Mesothelial cell of epicardium (in vitro differentiated cells): ENCODE measurements around the gene IGSF3. TPM values are rescaled to one million over a fixed set of nuclear protein-coding genes. Genes with fewer than 3 reads are reported as not detected.

ENCODE experiments used
- DNase-seq, 2 experiments: peaks; one replicate each; pipeline ENCODE4 v3.0.0; 2021; ENCODE audit warnings: low spot score in 2 of 2; ENCODE audit not compliant: unreplicated experiment in 2 of 2
- H3K27ac Mint-ChIP-seq: 2 replicates; pipeline ENCODE4 v1.8.0; 2021; ENCODE audit warnings: mixed read lengths
- H3K27me3 Mint-ChIP-seq: 2 replicates; pipeline ENCODE4 v1.8.0; 2021; ENCODE audit warnings: low read depth, mixed read lengths
- H3K36me3 Mint-ChIP-seq: 2 replicates; pipeline ENCODE4 v1.8.0; 2021; ENCODE audit warnings: mixed read lengths
- H3K4me1 Mint-ChIP-seq: 2 replicates; pipeline ENCODE4 v1.8.0; 2021; ENCODE audit warnings: mixed read lengths
- H3K4me3 Mint-ChIP-seq: 2 replicates; pipeline ENCODE4 v1.8.0; 2021; ENCODE audit warnings: mild to moderate bottlenecking, moderate library complexity, mixed read lengths
- H3K9me3 Mint-ChIP-seq: 2 replicates; pipeline ENCODE4 v1.8.0; 2021; ENCODE audit warnings: mixed read lengths
- total RNA-seq: library from RNA; stranded (reverse); gene quantifications from 3 replicates; pipeline ENCODE4 v1.2.1, GENCODE V29; 2021
- TF ChIP-seq, protein P1 (sequence below): fragments of 200-600 bp; sonication (generic); IDR thresholded peaks from one replicate; pipeline ENCODE4 v1.5.0; 2021; ENCODE audit warnings: antibody characterized with exemption; ENCODE audit not compliant: unreplicated experiment

The IGSF3 gene
- total RNA-seq, 1 donor from 2014 or later: 59.2 TPM

DNA sequence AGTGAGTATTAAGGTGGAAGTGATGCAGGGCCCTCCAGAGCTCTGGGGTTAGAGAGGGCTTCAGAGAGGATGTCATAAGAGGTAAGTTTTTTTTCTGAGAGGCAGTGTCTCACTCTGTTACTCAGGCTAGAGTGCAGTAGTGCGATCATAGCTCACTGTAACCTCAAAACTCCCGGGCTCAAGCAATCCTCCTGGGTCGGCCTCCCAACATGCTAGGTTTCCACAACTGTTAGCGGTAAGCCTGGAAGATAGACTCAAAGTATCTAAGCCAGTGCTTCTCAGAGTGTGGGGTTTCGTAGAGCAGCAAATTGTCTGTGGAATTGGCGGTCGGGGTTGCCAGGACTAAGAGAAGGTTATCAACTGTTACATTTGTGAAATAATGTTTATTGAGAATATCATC is 18.6 kb upstream of the IGSF3 start:
- Mint-ChIP-seq H3K4me3 (no peak overlapping the region), H3K9me3 (no peaks in the 10 kb centered on the region), H3K36me3 (no peaks in the 10 kb centered on the region), H3K27me3 (no peaks in the 10 kb centered on the region), H3K27ac (no peak overlapping the region), H3K4me1 (peaks cover 17% of the 10 kb centered on the region)
- DNase-seq: no peak
- TF ChIP-seq, protein P1, sequence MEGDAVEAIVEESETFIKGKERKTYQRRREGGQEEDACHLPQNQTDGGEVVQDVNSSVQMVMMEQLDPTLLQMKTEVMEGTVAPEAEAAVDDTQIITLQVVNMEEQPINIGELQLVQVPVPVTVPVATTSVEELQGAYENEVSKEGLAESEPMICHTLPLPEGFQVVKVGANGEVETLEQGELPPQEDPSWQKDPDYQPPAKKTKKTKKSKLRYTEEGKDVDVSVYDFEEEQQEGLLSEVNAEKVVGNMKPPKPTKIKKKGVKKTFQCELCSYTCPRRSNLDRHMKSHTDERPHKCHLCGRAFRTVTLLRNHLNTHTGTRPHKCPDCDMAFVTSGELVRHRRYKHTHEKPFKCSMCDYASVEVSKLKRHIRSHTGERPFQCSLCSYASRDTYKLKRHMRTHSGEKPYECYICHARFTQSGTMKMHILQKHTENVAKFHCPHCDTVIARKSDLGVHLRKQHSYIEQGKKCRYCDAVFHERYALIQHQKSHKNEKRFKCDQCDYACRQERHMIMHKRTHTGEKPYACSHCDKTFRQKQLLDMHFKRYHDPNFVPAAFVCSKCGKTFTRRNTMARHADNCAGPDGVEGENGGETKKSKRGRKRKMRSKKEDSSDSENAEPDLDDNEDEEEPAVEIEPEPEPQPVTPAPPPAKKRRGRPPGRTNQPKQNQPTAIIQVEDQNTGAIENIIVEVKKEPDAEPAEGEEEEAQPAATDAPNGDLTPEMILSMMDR: no peak

DNA sequence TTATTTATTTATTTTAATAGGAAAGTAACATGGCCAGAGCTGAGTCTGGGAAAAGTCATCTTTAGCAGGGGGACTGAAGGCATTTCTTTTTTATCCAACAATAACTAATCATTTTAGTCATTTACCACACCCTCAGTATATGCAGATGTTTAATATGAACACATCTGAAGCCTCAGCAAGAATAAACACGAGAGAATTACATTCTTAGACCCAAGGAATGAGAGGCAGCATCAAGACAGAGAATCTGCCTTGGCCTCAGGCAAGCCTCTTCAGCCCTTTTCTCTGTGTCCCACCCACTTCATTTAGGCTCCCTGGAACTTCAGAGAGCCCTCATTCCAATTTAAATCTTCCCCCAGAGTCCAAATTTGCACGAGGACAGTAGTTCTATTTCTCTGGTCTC is 17.0 kb upstream of the IGSF3 start:
- Mint-ChIP-seq H3K9me3 (no peaks in the 10 kb centered on the region), H3K27ac (no peak overlapping the region), H3K4me3 (no peak overlapping the region), H3K4me1 (peaks cover 9% of the 10 kb centered on the region), H3K27me3 (no peaks in the 10 kb centered on the region), H3K36me3 (no peaks in the 10 kb centered on the region)
- TF ChIP-seq, protein P1: no peak
- DNase-seq: no peak

DNA sequence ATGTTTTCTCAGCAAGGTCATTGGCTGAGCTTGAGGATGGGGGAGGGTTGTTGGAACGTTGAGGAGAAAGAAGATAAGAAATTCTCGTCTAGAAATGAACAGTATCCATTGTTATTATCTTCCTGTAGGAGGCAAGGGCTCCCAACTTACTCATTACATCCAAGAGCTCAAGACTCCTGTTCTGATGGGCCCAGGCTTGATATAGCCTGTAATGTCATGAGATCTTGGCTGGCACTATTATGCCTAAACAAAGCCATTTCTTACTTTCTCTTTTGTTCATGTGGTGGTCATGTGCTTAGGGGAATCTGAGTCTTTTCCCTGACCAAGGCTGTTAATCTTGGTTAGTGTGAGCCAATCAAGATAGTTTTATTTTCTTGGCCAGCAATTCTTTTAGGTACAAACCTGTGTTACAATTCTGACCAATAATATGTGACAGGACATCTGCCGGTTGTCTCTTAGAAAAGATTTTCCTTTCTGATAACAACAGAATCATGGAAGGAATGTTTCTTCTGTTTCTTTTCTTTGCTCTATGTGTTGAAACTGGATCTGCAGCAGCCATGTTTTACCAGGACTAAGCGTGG is 15.2 kb upstream of the IGSF3 start:
- Mint-ChIP-seq H3K27ac (no peak overlapping the region), H3K4me1 (peaks cover 16% of the 10 kb centered on the region), H3K27me3 (no peaks in the 10 kb centered on the region), H3K4me3 (no peak overlapping the region), H3K36me3 (no peaks in the 10 kb centered on the region), H3K9me3 (no peaks in the 10 kb centered on the region)
- TF ChIP-seq, protein P1: no peak
- no peak for DNase-seq

DNA sequence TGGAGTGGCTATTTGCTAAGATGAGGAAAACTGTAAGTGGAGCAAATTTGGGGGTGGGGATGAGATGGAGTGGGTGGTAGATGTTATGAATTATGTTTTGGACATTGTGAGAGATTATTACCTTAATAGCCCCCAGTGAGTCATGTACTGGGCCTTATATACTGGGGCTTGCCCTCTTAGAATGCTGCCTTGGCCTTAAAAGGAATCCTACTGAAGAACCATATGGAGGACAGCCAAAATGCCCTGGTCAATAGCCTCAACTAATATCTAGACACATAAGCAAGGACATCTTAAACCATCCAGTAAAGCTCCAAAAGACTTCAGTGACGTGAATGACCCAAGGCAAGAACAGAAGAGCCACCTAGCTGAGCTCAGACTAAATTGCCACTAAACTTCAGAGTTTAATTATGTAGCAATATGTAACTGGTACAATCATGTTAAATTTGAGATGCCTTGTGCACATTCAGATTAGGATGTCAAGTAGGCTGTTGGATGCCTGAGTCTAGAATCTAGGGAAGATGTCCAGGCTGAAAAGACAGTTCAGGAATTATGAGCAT is 13.9 kb upstream of the IGSF3 start:
- no peak overlapping the region for H3K4me3 Mint-ChIP-seq
- no peak for DNase-seq
- no peaks in the 10 kb centered on the region for H3K9me3 Mint-ChIP-seq
- peaks cover 11% of the 10 kb centered on the region for H3K4me1 Mint-ChIP-seq
- H3K27me3 Mint-ChIP-seq: no peaks in the 10 kb centered on the region
- TF ChIP-seq, protein P1: no peak
- H3K36me3 Mint-ChIP-seq: no peaks in the 10 kb centered on the region
- no peak overlapping the region for H3K27ac Mint-ChIP-seq

DNA sequence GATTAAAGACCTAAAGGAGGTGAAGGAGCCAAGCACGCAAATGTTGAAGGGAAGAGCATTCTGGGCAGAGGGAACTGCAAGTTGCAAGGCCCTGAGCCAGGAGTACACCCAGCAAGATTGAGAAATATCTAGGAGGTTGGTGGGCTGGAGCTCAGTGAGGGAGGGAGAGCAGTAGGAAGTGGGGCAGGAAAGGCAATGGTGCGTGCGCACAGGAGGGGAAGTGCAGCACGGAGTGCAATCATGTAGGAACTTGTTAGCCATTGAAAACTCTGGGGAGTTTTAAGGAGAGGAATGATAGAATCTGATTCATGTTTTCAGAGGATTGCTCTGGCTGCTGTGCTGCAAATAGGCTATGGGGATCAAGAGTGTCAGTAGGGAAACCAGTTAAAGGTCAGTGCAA is 13.2 kb upstream of the IGSF3 start:
- Mint-ChIP-seq H3K27me3 (no peaks in the 10 kb centered on the region), H3K9me3 (no peaks in the 10 kb centered on the region), H3K27ac (no peak overlapping the region), H3K4me1 (peaks cover 11% of the 10 kb centered on the region), H3K4me3 (no peak overlapping the region), H3K36me3 (no peaks in the 10 kb centered on the region)
- no peak for DNase-seq
- TF ChIP-seq, protein P1: no peak
